GM12864 (cell line): ENCODE measurements around the gene SPRR4.

Experiments used
- DNase-seq: peaks from one replicate; pipeline ENCODE4 v3.0.0-alpha.2; 2011; ENCODE audit warnings: low read depth
- H3K4me3 ChIP-seq: 2 replicates; pipeline ENCODE4 v1.5.1; 2011; ENCODE audit warnings: mild to moderate bottlenecking, low read depth, low read length, control low read depth
- TF ChIP-seq, protein P1 (sequence below): IDR thresholded peaks from 2 replicates; pipeline ENCODE4 v1.5.1; 2011; ENCODE audit warnings: low read depth, mild to moderate bottlenecking, moderate library complexity, low read length, control low read depth, inconsistent platforms; ENCODE audit errors: missing control alignments

The SPRR4 gene

DNA sequence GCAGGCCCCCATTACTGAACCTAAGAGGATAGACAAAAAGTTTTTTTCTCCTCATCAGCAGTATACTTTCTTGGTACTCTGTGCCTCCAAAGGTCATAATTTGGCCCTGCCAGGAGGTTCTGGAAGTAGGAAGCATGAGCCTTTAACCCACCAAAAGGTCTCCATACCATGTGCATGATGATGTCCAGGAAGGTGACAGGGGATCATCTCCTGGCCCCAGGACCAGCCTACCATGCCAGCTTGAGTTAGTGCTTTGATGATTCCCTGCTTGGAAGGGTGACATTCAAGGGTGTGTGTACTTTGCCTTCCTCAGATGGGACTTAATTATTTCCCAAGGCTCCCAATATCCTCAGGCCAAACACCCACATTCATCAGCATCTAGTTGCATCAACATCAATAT is 7.2 kb downstream of the SPRR4 start:
- no peak overlapping the region for H3K4me3 ChIP-seq
- TF ChIP-seq, protein P1, sequence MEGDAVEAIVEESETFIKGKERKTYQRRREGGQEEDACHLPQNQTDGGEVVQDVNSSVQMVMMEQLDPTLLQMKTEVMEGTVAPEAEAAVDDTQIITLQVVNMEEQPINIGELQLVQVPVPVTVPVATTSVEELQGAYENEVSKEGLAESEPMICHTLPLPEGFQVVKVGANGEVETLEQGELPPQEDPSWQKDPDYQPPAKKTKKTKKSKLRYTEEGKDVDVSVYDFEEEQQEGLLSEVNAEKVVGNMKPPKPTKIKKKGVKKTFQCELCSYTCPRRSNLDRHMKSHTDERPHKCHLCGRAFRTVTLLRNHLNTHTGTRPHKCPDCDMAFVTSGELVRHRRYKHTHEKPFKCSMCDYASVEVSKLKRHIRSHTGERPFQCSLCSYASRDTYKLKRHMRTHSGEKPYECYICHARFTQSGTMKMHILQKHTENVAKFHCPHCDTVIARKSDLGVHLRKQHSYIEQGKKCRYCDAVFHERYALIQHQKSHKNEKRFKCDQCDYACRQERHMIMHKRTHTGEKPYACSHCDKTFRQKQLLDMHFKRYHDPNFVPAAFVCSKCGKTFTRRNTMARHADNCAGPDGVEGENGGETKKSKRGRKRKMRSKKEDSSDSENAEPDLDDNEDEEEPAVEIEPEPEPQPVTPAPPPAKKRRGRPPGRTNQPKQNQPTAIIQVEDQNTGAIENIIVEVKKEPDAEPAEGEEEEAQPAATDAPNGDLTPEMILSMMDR = no peak
- DNase-seq = no peak

DNA sequence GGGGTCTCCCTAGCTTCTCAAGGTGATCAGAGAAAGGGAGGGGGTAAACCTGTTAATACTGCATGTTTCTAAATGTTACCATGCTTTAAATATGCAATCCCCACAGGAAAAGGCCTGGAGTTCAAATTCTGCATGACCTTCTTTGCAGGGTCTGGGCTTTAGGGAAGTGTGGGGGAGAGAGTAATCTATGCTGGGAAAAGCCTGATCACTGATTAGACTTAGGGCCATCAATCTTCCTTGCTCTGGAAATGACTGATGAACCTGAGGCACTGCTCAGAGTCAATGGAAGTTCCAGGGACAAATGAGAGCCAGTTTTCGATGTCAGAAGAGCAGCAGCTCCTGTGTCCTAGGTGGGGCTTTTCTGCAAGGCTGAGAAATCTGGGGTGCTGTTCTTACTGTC is 10.2 kb downstream of the SPRR4 start:
- DNase-seq = no peak
- TF ChIP-seq, protein P1 = no peak
- no peak overlapping the region for H3K4me3 ChIP-seq

DNA sequence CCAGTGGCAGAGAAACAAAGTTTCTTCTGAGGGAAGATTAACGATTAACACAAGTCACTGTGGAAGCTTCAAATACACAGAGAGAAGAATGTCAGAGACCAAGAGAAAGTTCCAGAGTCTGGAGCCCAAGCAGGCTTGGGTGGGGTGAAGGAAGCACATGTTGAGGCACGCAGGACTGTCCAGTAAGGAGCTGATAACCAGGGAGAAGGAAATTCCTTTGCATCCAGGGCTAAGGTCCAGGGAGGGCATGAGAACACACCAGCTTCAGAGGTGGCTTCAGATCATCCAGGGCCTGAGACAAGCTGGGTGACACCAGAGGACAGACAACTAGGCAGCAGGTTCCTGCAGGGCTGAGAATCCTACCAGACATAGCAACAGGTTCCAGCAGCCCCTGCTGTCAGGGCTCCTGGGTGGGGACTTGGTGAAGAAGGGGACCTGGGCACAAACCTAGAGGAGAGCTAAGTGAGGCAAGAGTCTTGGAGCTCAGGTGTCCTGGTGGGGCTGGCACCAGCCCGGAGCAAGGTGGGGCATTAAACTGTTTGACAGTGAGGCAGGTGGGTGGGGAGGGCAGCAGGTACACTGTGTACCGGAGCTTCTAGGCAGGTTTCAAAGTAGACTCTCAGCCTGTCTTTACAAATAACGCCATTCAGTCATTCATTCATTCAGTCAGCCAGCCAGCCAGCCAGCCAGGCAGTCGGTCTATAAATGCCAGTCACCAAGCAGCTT is 10.9 kb downstream of the SPRR4 start:
- no peak overlapping the region for H3K4me3 ChIP-seq

DNA sequence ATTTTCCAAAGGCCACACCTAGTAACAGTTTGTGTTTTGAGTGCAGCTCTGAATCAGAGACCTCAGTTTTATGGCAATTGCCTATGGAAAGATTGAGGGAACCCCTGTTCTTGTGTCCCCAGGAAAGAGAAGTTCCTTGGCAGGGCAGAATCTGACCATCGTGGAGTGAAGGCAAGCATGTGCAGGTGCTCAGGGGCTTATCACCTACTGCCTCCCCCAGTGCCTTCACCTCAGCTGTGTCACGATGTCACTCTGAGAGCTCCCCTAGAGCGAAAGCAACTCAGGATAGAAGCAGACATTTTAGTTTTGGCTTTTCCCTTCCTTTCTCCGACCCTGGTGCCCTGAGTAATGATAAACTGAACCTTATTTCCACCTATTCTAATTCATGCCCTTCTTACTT is 11.6 kb downstream of the SPRR4 start:
- H3K4me3 ChIP-seq = no peak overlapping the region
- TF ChIP-seq, protein P1 = no peak
- DNase-seq = no peak

More for the DNA sequence above, 10.9 kb downstream of the SPRR4 start:
- TF ChIP-seq, protein P1 = no peak
- DNase-seq = no peak

DNA sequence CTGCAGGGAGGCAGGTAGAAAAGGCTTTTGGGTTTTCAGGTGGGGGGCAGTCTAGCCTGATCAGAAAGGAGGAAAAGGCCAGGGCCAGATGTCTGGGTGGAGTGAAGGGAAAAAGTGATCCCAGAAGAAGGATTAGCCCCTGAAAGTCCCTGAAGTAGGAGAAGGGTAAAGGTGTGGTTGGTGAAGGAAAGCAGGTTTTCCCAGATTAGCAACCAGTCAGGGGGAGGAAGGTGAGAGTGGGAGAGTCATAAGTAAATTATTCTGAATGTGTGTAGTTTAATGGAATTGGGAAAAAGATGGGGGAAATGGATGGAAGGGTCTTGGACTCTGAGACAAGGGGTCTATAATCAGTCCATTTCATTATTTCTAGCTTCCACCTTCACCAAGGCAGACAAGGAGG is 12.8 kb downstream of the SPRR4 start:
- no peak for DNase-seq
- no peak overlapping the region for H3K4me3 ChIP-seq
- TF ChIP-seq, protein P1 = no peak

DNA sequence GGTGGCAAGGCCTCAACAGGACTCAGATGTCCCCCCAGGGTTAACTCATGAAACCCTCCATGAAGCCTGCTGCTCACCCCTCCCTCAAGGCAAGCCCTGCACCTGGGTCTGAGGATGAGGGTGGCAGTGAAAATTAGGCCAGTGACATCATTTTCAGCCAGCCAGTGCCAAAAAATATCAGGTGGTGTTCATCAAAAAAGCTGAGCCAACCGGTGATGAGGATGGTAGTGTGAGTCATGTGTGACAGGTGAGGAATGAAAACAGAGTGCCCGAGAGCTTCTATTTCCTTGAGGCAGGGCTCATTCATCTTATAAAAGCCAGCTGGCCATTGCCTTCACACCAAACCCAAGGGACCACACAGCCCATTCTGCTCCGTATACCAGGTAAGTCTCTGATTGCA is 13.3 kb downstream of the SPRR4 start, which contains the start of gene SPRR1A:
Gene SPRR1A (plus strand): TSS at position 339 of the 400 bp plus-strand sequence. CDS start 1,150 bp downstream, outside the sequence.
- no peak for DNase-seq
- TF ChIP-seq, protein P1 = no peak

DNA sequence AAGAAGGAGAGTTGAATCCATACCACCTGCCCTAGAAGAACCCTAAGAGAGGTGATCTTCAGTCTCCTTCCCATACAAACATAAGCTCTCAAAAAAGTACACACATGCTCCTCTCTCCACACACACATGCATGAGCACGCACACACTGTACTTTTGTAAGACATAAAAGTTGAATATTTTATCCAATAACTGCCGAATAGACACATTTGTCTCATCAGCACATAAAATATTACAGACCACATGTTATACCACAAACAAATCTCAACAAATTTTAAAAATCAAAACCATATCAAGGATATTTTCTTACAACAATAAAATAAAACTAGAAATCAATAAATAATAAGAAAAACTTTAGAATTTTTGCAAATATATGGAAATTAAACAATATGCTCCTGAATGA is 16.1 kb downstream of the SPRR4 start:
- no peak for DNase-seq
- TF ChIP-seq, protein P1 = no peak
- H3K4me3 ChIP-seq = no peak overlapping the region

More for the DNA sequence above, 13.3 kb downstream of the SPRR4 start, which contains the start of gene SPRR1A:
- H3K4me3 ChIP-seq = no peak within 1 kb of the TSS
